ENCODE measurements around the gene GPR35.
"Not testable (repeated sequence)": the region's sequence is repeated elsewhere in the genome, so short reads cannot be mapped to it uniquely, and the experiment has no call there.

The GPR35 gene

DNA sequence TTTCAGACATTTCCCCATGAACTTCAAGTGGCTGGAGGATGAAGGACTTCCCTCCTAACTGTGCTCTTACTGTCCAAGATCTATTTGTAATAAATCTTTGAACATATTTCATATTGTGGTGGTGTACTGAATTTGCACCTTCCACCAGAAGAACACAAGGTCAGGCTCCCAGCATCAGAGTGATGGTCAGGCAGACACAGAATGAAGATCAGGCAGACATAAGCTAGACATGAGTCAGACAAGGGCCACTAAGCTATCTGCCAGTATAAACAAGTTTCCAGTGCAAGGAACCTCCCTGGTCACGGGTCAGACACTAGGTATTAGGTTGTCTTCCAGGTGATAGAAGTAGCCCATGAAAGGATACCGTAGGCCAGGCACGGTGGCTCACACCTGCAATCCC is 37.4 kb downstream of the GPR35 start:
- no peak for DNase-seq (ENCODE audit: low read depth)

DNA sequence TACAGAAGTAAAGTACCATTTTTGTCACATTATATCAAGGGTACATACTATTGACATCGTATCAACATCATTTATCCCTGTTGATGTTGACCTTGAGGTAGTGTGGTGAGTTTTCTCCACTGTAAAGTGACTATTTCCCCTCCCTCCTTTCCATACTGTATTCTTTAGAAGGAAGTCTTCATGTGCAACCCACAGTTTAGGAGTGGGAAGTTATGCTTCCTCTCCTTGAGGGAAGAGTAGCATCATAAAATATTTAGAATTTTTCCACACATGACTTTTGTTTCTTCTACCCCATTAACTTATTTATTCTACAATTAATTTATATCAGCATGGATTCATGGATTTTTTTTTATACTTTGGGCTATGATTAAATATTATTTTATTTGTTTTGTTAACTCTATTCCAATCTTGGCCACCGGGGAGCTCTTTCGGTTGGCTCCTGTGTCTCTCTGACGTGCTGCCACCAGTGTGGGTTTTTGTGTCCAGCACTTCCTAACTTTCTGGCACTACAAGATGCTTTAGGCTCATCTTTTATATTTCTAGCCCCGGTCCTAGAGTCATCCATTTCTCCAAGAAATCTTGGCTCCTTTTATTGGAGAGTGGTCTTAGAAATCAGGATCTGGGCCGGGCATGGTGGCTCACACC is 38.4 kb downstream of the GPR35 start:
- DNase-seq (ENCODE audit: low read depth) = no peak

DNA sequence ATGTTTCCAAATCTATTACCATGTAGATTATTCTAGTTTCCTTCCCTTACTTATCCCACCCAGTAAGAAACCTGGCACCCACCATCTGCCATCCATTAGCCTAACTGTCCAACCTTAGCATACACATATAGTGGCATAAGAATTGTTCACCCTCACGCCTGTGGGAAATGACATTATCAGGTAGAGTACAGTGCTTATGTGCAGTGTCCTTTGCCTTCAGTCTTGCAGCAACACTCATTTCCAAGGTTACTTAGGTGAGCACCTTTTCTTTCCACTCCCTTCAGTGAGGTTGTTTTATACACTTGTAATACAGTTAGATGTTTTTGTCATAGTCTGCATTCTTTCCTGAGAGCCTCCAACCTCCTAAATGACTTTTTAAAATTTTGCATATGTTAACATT is 39.3 kb downstream of the GPR35 start:
- no peak for DNase-seq (ENCODE audit: low read depth)

DNA sequence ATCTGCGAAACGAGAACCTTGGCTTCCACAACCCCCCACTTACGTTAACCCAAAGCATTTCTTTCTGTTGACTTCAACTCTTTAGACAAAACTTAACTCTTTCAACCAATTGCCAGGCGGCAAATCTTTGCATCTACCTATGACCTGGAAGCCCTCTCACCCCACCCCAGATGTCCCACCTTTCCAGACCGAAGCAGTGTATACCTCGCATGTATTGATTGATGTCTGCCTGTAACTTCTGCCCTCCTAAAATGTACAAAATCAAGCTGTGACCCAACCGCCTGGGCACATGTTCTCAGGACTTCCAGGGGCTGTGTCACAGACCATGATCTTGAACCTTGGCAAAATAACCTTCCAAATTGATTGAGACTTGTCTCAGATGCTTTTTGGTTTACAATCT is 45.1 kb downstream of the GPR35 start:
- DNase-seq (ENCODE audit: low read depth) = no peak

DNA sequence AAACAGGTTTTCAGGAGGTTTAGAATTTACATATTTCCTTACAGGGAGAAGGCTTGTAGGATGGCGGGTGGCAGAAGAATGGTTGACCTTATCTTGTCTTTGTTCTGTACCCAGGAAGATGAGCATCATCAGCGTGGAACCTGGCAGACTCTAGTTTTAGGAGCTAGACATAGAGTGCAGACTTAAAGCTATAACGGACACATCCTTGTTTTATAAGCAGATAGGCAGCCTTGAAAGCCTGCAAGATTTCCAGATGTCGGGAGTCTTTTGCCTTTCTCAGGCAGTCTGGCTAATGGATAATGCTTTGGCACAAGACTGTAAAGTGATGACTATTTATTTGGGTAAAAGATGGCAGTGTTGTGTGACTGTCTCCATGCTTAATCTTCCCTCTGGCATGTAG is 45.7 kb downstream of the GPR35 start:
- no peak for DNase-seq (ENCODE audit: low read depth)

DNA sequence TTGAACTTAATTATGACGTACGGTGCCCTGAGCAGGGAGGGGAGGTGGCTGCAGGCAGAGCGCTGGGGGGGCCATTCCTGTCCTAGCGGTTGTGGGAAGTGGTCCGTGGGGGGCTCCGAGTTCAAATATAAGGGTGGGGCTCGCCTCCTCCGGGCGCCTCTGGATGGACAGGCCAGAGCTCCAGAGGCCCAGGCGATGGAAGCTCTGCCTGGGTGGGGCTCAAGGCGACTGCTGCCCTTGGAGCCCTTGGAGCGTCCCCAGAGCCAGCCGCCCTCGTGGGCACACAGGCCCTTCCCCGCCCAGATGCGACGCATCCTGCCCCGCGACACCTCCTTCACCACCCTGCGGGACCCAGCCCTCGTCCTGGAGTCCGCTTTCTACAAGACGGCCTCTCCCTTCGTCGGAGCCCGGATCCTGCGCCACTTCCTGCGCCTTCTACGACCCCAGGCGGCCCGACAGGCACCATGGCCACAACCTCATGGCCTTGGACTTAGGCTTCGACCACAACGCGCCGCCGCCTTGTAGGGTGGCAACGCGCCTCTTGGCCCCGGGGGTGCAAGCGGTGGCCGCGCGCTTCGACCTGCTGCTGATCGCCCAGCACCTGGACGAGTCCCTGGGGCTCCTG is 46.9 kb downstream of the GPR35 start:
- no peak for DNase-seq (ENCODE audit: low read depth)

DNA sequence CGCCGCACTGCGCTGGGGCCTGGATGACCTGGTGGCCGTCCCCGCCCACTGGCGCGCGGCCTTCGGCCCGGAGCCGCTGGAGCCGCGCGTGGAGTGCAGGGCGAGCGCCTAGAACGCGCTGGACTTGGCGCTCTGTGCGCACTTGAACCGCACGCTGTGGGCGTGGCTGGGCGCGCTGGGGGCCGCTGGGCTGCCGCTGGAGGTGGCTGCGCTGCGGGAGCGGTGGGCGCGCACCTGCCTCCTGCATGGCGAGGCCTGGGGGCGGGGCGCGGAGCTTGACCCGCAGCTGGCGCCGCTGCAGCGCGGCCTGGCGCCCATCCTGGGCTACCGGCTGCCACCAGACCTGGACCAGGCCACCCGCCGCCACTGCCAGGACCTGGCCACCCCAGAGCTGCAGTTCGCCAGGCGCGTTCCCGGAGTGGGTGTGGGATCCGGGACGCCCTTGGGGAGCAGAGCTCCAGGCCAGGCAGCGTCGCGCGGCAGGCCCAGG is 47.5 kb downstream of the GPR35 start:
- DNase-seq (ENCODE audit: low read depth) = no peak

DNA sequence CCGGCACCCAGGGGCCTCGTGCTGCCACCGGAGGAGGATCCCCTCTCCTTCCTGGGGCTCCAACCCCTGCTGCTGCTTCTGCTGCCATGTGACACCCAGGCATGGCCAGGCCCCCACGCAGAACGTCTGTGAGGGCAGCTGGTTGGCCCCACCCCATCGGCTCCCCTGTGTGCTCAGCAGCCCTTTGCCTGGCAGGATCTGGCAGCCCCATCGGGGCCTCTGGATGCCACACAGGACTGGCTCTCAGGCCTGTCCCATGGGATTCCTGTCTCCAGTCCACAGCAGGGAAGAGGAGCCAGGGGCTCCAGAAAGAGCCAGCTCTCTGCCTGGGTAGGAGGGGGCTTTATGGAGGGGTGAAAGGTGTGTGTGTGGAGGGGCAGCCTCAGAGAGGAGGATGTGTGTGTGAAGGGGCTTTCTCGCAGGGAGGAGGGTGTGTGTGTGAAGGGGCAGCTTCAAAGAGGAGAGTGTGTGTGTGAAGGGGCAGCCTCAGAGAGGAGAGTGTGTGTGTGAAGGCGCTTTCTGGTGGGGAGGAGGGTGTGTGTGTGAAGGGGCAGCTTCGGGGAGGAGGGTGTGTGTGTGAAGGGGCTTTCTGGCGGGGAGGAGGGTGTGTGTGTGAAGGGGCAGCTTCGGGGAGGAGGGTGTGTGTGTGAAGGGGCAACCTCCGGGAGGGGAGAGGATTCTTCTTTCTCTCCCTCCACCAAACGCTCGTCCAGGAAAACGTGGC is 49.3 kb downstream of the GPR35 start:
- DNase-seq (ENCODE audit: low read depth) = not testable (repeated sequence)

DNA sequence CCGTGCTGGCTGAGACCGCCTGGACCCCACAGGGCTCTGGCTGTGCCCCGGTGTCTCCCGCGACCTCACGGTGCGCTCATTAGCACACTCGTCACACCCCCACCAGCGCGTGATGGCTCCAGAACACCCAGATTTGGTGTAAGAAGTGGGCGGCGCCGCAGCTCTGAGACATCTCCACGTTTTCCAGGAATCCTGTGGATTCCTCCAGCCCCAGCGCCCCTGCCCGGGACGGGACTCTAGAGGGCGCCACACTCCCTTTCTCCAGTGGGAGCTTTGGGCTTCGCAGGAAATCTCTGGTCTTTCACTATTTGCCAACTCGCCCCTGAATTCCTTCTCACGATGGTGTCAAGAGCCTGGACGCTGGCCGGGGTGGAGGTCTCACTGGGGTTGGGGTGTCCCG is 50.1 kb downstream of the GPR35 start:
- DNase-seq (ENCODE audit: low read depth) = not testable (repeated sequence)

DNA sequence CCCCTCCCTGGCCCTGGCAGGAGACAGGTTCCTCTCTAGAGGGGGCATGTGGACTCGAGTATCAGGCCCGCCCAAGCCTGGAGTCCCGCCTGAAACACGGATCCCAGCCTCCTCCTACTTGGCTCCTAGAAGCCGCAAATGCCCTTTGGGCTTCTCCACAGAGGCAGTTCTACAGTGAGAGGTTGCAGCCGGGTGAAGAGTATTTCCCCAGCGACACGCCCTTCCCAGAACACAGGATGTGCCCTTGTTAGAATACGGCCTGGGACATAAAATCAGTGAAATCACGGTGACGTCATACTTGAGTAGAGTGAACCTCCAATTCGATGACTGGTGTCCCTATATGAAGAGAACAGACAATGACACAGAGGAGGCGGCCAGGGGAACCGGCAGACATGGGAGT is 52.8 kb downstream of the GPR35 start:
- not testable (repeated sequence) for DNase-seq (ENCODE audit: low read depth)

DNA sequence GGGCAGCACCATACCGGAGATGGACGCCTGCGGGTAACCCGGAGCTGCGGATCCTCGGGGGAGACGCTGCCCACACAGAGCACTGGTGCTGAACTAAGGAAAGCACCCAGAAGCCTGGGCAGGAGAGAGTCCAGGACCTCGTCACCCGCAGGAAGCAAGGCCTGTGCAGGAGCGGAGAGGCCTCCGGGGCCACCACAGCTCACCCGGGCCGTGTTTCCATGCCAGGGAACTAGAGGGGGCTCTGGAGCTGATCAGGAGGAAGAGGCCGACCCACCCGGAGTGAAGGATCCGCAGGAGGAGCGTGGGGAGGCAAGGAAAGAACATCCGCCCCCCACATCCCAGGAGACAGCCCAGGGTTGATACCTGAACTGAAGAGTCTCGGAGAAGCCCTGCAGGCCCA is 53.6 kb downstream of the GPR35 start:
- DNase-seq (ENCODE audit: low read depth) = not testable (repeated sequence)

DNA sequence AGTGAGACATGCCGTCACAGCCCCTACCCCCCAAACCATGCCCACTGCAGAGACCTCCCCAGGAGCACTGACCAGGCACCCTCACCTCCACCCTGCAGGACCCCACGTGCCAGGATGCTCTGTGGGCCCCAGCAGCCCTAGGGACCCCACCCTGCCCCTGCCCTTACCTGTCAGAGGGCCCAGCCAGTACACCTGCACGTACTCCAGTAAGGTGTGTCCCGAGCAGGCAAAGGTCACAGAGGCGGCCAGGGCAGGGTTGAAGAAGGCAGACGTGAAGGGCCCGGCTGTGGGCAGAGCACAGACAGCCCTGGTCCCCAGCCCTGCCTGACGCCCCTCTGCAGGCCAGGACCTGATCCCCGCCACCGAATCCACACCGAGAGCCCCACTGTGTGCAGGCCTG is 54.9 kb downstream of the GPR35 start:
- DNase-seq (ENCODE audit: low read depth) = not testable (repeated sequence)

Measured in stimulated activated CD8-positive, alpha-beta memory T cell treated with anti-CD3 and anti-CD28 coated beads, Interleukin-15, amount 100 ng/mL, for 1 hour (primary cell).